ENCODE measurements around the gene ZNF500. TPM values are rescaled to one million over a fixed set of nuclear protein-coding genes. Genes with fewer than 3 reads are reported as not detected.

ZNF500 gene
- total RNA-seq, 2 experiments from 2014 or later, result 10.9 to 12.8 TPM

DNA sequence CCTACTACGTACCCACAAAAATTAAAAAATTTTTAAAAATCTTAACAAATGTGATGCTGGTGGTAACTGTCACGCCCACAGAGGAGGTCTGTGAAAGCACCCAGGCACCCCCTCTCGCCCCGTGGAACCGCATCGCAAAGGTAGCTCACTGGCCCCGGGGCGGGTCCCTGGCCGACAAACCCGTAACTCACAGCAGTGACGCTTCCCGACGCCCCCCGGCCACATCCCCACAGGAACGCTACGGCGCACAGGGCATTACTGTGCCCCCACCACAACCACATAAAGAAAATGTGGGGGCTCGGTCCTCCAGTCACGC lies 33.3 kb downstream of the ZNF500 start:
- ATAC-seq (peak; percentile 8), DNase-seq (peak; percentile 57)
- Mint-ChIP-seq H3K27me3 (no peaks in the 10 kb centered on the region), H3K9me3 (no peaks in the 10 kb centered on the region), H3K4me3 (peak overlapping the region; percentile 88), H3K36me3 (ENCODE audit: low read depth) (peaks cover 8% of the 10 kb centered on the region), H3K27ac (peak overlapping the region; percentile 75), H3K4me1 (ENCODE audit: low read depth) (peaks cover 16% of the 10 kb centered on the region)
- TF ChIP-seq, protein P1, sequence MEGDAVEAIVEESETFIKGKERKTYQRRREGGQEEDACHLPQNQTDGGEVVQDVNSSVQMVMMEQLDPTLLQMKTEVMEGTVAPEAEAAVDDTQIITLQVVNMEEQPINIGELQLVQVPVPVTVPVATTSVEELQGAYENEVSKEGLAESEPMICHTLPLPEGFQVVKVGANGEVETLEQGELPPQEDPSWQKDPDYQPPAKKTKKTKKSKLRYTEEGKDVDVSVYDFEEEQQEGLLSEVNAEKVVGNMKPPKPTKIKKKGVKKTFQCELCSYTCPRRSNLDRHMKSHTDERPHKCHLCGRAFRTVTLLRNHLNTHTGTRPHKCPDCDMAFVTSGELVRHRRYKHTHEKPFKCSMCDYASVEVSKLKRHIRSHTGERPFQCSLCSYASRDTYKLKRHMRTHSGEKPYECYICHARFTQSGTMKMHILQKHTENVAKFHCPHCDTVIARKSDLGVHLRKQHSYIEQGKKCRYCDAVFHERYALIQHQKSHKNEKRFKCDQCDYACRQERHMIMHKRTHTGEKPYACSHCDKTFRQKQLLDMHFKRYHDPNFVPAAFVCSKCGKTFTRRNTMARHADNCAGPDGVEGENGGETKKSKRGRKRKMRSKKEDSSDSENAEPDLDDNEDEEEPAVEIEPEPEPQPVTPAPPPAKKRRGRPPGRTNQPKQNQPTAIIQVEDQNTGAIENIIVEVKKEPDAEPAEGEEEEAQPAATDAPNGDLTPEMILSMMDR (IDR thresholded peaks at IDR 0.05), result no peak
- intact Hi-C loops (cut with micrococcal nuclease), result no loop called here
- ChIA-PET POLR2A (interaction anchor here (0.8 to 1.9 kb wide), 5 partner anchors 13 to 41 kb away, joined by 3 to 10 read pairs (median 3); partner anchors contain the start of genes NUDT16L1 and ZNF500), CTCF (interaction anchor here (1.0 to 2.1 kb wide), 4 partner anchors 27 to 222 kb away, joined by 3 to 12 read pairs (median 6); partner anchors contain the start of gene MGRN1)

DNA sequence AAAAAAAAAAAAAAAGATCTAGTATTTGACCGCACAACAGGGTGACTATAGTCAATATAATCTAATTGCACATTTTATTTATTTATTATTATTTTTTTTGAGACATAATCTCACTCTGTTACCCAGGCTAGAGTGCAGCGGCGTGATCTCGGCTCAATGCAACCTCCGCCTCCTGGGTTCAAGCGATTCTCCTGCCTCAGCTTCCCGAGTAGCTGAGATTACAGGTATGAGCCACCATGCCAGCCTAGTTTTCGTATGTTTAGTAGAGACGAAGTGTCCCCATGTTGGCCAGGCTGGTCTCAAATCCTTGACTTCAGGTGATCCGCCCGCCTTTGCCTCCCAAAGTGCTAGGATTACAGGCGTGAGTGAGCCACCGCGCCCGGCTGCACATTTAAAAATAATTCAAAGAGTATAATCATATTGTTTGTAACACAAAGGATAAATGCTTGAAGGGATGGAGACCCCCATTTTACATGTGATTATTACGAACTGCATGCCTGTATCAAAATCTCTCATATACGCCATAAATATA lies 33.7 kb downstream of the ZNF500 start:
- H3K9me3 Mint-ChIP-seq, result no peaks in the 10 kb centered on the region
- peak overlapping the region; percentile 25 for H3K27ac Mint-ChIP-seq
- POLR2A ChIA-PET, result interaction anchor here (0.8 to 1.9 kb wide), 3 partner anchors 14 to 36 kb away, joined by 3 to 10 read pairs (median 7); partner anchors contain the start of gene ZNF500
- H3K36me3 Mint-ChIP-seq (ENCODE audit: low read depth), result peaks cover 9% of the 10 kb centered on the region
- ATAC-seq, result no peak
- no peak for DNase-seq
- intact Hi-C loops (cut with micrococcal nuclease), result no loop called here
- TF ChIP-seq, protein P1 (IDR thresholded peaks at IDR 0.05), result no peak
- peak overlapping the region; percentile 88 for H3K4me3 Mint-ChIP-seq
- H3K4me1 Mint-ChIP-seq (ENCODE audit: low read depth), result peaks cover 16% of the 10 kb centered on the region
- CTCF ChIA-PET, result interaction anchor here (1.0 to 2.1 kb wide), 2 partner anchors 39 to 108 kb away, joined by 3 to 12 read pairs; partner anchors contain the start of gene MGRN1
- H3K27me3 Mint-ChIP-seq, result no peaks in the 10 kb centered on the region

DNA sequence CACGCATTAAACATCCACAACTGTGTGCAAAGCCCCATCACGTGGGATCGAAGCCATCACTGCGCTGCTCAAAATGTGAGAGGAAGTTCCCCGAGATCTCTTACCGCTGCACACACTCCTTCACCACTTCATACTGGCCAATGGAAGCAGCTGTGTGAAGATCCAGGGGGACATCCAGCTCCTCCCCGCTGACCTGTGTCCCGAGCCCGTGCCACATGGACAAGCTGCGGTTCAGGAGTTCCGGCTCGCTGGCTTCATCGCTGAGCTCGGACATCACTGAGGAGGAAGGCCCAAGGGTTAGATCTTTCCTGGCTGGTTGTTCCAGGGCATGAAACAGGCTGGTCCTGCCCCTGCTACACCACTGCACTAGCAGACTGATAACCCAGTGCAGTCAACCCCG lies 37.1 kb downstream of the ZNF500 start:
- DNase-seq (no peak), ATAC-seq (no peak)
- H3K4me1 Mint-ChIP-seq (ENCODE audit: low read depth), result peaks cover 11% of the 10 kb centered on the region
- ChIA-PET CTCF (no interaction called here), POLR2A (interaction anchor here (1.9 kb wide), 1 partner anchor 34 kb away, joined by 4 read pairs; no protein-coding TSS in a partner anchor)
- no peak overlapping the region for H3K4me3 Mint-ChIP-seq
- peaks cover 12% of the 10 kb centered on the region for H3K36me3 Mint-ChIP-seq (ENCODE audit: low read depth)
- no peaks in the 10 kb centered on the region for H3K9me3 Mint-ChIP-seq
- no peaks in the 10 kb centered on the region for H3K27me3 Mint-ChIP-seq
- intact Hi-C loops (cut with micrococcal nuclease), result no loop called here
- TF ChIP-seq, protein P1 (IDR thresholded peaks at IDR 0.05), result no peak
- no peak overlapping the region for H3K27ac Mint-ChIP-seq

DNA sequence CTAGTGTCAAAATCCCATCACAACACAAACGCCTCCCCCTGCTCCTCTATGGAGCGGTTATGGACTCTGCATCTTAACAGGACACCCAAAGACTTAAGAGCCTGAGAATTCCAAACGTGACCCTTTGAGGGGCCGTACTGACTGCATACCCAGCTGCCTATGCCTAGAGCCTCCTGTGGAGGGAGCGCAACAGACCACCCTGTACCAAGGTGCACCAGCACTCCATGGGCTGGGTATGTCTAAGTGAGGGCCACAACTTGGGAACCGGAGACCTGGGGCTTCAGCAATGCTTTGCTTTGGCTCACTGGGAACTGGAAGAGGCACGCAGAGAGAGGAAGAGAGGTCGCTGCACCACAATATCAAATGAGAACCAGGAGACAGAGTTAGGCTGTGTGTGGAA lies 38.3 kb downstream of the ZNF500 start:
- no peak overlapping the region for H3K4me3 Mint-ChIP-seq
- ChIA-PET CTCF (no interaction called here), POLR2A (interaction anchor here (0.7 kb wide), 1 partner anchor 26 kb away, joined by 3 read pairs; no protein-coding TSS in a partner anchor)
- TF ChIP-seq, protein P1 (IDR thresholded peaks at IDR 0.05), result no peak
- no peak overlapping the region for H3K27ac Mint-ChIP-seq
- H3K27me3 Mint-ChIP-seq, result no peaks in the 10 kb centered on the region
- DNase-seq, result no peak
- intact Hi-C loops (cut with micrococcal nuclease), result no loop called here
- H3K36me3 Mint-ChIP-seq (ENCODE audit: low read depth), result peaks cover 13% of the 10 kb centered on the region
- no peaks in the 10 kb centered on the region for H3K9me3 Mint-ChIP-seq
- ATAC-seq, result no peak
- peaks cover 11% of the 10 kb centered on the region for H3K4me1 Mint-ChIP-seq (ENCODE audit: low read depth)

DNA sequence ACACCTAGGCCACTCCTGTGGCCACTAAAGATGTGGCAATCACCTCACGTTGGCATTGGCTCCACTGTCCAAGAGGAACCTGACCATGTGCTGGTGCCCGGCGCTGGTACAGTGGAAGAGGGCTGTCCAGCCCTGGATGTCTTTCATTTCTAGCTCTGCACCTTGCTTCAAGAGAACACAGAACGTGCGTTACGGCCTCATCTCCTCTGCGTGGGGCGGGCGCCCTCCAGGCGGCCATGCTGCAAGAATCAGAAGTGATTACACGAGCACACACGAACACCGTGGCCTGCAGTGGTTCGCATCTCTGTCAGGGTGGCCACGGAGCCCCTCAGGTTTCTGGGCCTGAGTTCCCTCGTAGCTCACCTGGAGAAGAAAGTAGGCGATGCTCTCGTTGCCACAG lies 40.3 kb downstream of the ZNF500 start:
- ChIA-PET CTCF (no interaction called here), POLR2A (no interaction called here)
- Mint-ChIP-seq H3K4me1 (ENCODE audit: low read depth) (no peaks in the 10 kb centered on the region), H3K36me3 (ENCODE audit: low read depth) (peaks cover 21% of the 10 kb centered on the region), H3K4me3 (no peak overlapping the region), H3K9me3 (no peaks in the 10 kb centered on the region), H3K27me3 (no peaks in the 10 kb centered on the region), H3K27ac (no peak overlapping the region)
- TF ChIP-seq, protein P1 (IDR thresholded peaks at IDR 0.05), result no peak
- no peak for DNase-seq
- intact Hi-C loops (cut with micrococcal nuclease), result no loop called here
- no peak for ATAC-seq

Measured in activated CD8-positive, alpha-beta T cell treated with anti-CD3 and anti-CD28 coated beads for 36 hours (primary cell).